ENCODE results near the gene CHRNE.

DNA sequence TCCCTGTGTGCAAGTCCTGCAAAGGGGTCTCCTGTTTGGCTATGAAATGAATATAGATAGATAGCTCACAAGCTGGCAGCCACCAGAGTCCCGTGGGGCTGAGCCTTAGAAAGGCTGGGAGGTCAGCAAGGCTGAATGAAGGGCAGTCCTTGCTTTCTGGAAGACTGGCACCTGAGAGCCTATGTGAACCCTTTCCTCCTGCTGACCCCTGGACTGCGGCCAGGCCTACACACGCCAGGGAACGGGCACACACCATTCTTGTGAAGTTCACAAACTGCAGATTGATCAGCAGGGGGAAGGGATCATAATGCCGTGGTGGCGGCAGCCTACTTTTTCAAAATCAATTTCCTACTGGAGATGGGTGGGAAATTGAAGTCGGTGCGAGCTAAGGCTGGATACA, 4.5 kb downstream of the CHRNE start:
- TF ChIP-seq GATA3 (IDR thresholded peaks at IDR 0.05; ENCODE audit: low read depth, low read length) = no peak
- no peak for TF ChIP-seq GATA2 (IDR thresholded peaks at IDR 0.05; ENCODE audit: low read depth, low read length)
